ENCODE data around the gene VSIG2.

- TF ChIP-seq OSR1 (CRISPR knock-in tag; IDR thresholded peaks at IDR 0.05): no peak
- TF ChIP-seq, protein P1, sequence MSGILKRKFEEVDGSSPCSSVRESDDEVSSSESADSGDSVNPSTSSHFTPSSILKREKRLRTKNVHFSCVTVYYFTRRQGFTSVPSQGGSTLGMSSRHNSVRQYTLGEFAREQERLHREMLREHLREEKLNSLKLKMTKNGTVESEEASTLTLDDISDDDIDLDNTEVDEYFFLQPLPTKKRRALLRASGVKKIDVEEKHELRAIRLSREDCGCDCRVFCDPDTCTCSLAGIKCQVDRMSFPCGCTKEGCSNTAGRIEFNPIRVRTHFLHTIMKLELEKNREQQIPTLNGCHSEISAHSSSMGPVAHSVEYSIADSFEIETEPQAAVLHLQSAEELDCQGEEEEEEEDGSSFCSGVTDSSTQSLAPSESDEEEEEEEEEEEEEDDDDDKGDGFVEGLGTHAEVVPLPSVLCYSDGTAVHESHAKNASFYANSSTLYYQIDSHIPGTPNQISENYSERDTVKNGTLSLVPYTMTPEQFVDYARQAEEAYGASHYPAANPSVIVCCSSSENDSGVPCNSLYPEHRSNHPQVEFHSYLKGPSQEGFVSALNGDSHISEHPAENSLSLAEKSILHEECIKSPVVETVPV (CRISPR knock-in tag; IDR thresholded peaks at IDR 0.05): no peak
- no peak for TF ChIP-seq POU6F1 (CRISPR knock-in tag; IDR thresholded peaks at IDR 0.05; ENCODE audit: borderline replicate concordance, low read depth)
- no peak for TF ChIP-seq CSDC2 (CRISPR knock-in tag; IDR thresholded peaks at IDR 0.05)
- TF ChIP-seq TCF4 (CRISPR knock-in tag; IDR thresholded peaks at IDR 0.05; ENCODE audit: borderline replicate concordance): no peak
- TF ChIP-seq GLIS3 (CRISPR knock-in tag; IDR thresholded peaks at IDR 0.05): no peak
- TF ChIP-seq PPARA (CRISPR knock-in tag; IDR thresholded peaks at IDR 0.05; ENCODE audit: borderline replicate concordance): no peak
- TF ChIP-seq RARB (CRISPR knock-in tag; IDR thresholded peaks at IDR 0.05): no peak
- no peak for TF ChIP-seq ZNF8 (CRISPR knock-in tag; IDR thresholded peaks at IDR 0.05)
- no peak for TF ChIP-seq ARNTL (CRISPR knock-in tag; IDR thresholded peaks at IDR 0.05; ENCODE audit: borderline replicate concordance, low read depth)
Measured at GRCh38 chr11:124784051-124784450, 32.0 kb upstream of the VSIG2 start.
